HepG2 (cell line): Measurements from ENCODE around the gene ZNF674. TPM values are rescaled to one million over a fixed set of nuclear protein-coding genes. Genes with fewer than 3 reads are reported as not detected.

Experiments
- ATAC-seq: fragments of 200-7000 bp; cut with Tn5 transposase; 3 replicates; pipeline ENCODE4 v1.9.1; 2020; ENCODE audit warnings: mild to moderate bottlenecking, moderate library complexity
- BruUV-seq: library from RNA; stranded (reverse); fragments of 400-500 nt; replicated peaks from 2 replicates; lab custom pipeline; 2021; lab: Mats Ljungman, UMichigan
- CTCF ChIA-PET: fragments of 300-600 bp; formaldehyde crosslinking; extraction: SDS; loops from one replicate; lab custom pipeline; 2021; ENCODE audit warnings: low total read pairs, inconsistent platforms, low intra/inter-chr PET ratio; lab: Yijun Ruan, JAX
- POLR2A ChIA-PET: fragments of 350-600 bp; sonication (Branson Sonifier 250); formaldehyde crosslinking; loops from one replicate; lab custom pipeline; 2020; ENCODE audit warnings: antibody characterized with exemption, inconsistent platforms; lab: Yijun Ruan, JAX
- DNase-seq: peaks from one replicate; pipeline ENCODE4 v3.0.0-alpha.2; 2015; ENCODE audit warnings: low spot score
- FAIRE-seq: peaks from 3 replicates; lab custom pipeline; 2011; peaks lifted over from hg19 to GRCh38; lab: Jason Lieb, UNC
- H2AFZ ChIP-seq: one replicate; pipeline ENCODE4 v1.6.1; 2011; ENCODE audit warnings: low read length, inconsistent platforms
- H3K27ac ChIP-seq: fragments of 300-600 bp; 3 replicates; pipeline ENCODE4 v1.8.0; 2011; ENCODE audit warnings: mixed run types, mild to moderate bottlenecking, mixed read lengths, low read length, inconsistent platforms; ENCODE audit not compliant: insufficient read depth; ENCODE audit errors: extremely low read length
- H3K27me3 ChIP-seq, 2 experiments: fragments of 200-600 bp in 1 of 2; 2 replicates in 1 of 2; 3 replicates in 1 of 2; pipeline versions ENCODE4 v1.6.0 to v1.8.0; 2011; ENCODE audit warnings: low read length in 2 of 2, mild to moderate bottlenecking in 2 of 2, moderate library complexity in 2 of 2, inconsistent platforms in 1 of 2; ENCODE audit not compliant: insufficient read depth in 2 of 2, control insufficient read depth in 1 of 2
- H3K36me3 ChIP-seq, 2 experiments: fragments of 200-600 bp in 1 of 2; replicated peaks in 1 of 2; 2 replicates in 1 of 2; 3 replicates in 1 of 2; pipeline versions ENCODE4 v1.5.1 to v1.8.0; 2011; ENCODE audit warnings: low read length in 2 of 2, inconsistent platforms in 1 of 2; ENCODE audit not compliant: insufficient read depth in 2 of 2, control insufficient read depth in 1 of 2
- H3K4me1 ChIP-seq: 2 replicates; pipeline ENCODE4 v1.5.1; 2012; ENCODE audit warnings: low read length, inconsistent platforms; ENCODE audit not compliant: insufficient read depth
- H3K4me2 ChIP-seq: 2 replicates; pipeline ENCODE4 v1.6.0; 2011; ENCODE audit warnings: low read depth, low read length, inconsistent platforms
- H3K4me3 ChIP-seq, 3 experiments: fragments of 200-600 bp in 1 of 3; sonication (generic), shearing (Covaris generic) in 1 of 3; replicated peaks in 1 of 3; 2 replicates each; pipeline ENCODE4 v1.5.1; 2011 to 2016; ENCODE audit warnings: low read length in 3 of 3, inconsistent platforms in 2 of 3, low read depth in 2 of 3, mild to moderate bottlenecking in 2 of 3, control low read depth in 1 of 3, mixed read lengths in 1 of 3; ENCODE audit not compliant: insufficient read depth in 1 of 3
- H3K79me2 ChIP-seq: one replicate; pipeline ENCODE4 v1.6.1; 2011; ENCODE audit warnings: low read length, inconsistent platforms; ENCODE audit not compliant: insufficient read depth
- H3K9ac ChIP-seq: 2 replicates; pipeline ENCODE4 v1.6.0; 2011; ENCODE audit warnings: mild to moderate bottlenecking, low read depth, low read length, inconsistent platforms; ENCODE audit not compliant: insufficient read depth
- H3K9me3 ChIP-seq: 2 replicates; pipeline ENCODE4 v1.5.1; 2012; ENCODE audit warnings: mild to moderate bottlenecking, low read length
- H4K20me1 ChIP-seq: 2 replicates; pipeline ENCODE4 v1.6.0; 2011; ENCODE audit warnings: inconsistent platforms, mild to moderate bottlenecking, low read length, moderate library complexity; ENCODE audit not compliant: insufficient read depth
- AGO1 ChIP-seq: fragments of 200-400 bp; formaldehyde crosslinking; IDR thresholded peaks from 2 replicates; pipeline ENCODE4 v1.6.1; 2017; ENCODE audit warnings: mild to moderate bottlenecking, low read depth, low read length, moderate library complexity; ENCODE audit not compliant: poor library complexity, severe bottlenecking
- CCAR2 ChIP-seq: fragments of 200-400 bp; formaldehyde crosslinking; optimal IDR thresholded peaks from 2 replicates; pipeline ENCODE3; 2018; ENCODE audit warnings: low read depth, mild to moderate bottlenecking, low read length, moderate library complexity
- ERF ChIP-seq: IDR thresholded peaks from 2 replicates; pipeline ENCODE4 v1.6.1; 2018; ENCODE audit warnings: missing biosample characterization, missing genetic modification reagents
- FOXO1 ChIP-seq: sonication (generic); formaldehyde crosslinking; IDR thresholded peaks from 2 replicates; pipeline ENCODE4 v1.4.0; 2020; ENCODE audit warnings: missing genetic modification reagents
- GTF3A ChIP-seq: sonication (generic); formaldehyde crosslinking; conservative IDR thresholded peaks from 2 replicates; pipeline ENCODE4 v1.4.0; 2020; ENCODE audit warnings: mild to moderate bottlenecking, missing genetic modification reagents
- MYPOP ChIP-seq: sonication (generic); formaldehyde crosslinking; IDR thresholded peaks from 2 replicates; pipeline ENCODE4 v1.8.1; 2023; ENCODE audit warnings: mild to moderate bottlenecking, moderate library complexity, missing genetic modification reagents
- PAWR ChIP-seq: sonication (generic); formaldehyde crosslinking; IDR thresholded peaks from 2 replicates; pipeline ENCODE4 v1.4.0; 2020; ENCODE audit warnings: missing genetic modification reagents, mild to moderate bottlenecking, borderline replicate concordance
- POLR2G ChIP-seq: fragments of 200-400 bp; formaldehyde crosslinking; IDR thresholded peaks from 2 replicates; pipeline ENCODE4 v1.6.1; 2018; ENCODE audit warnings: mild to moderate bottlenecking, low read depth, low read length, moderate library complexity
- RBM39 ChIP-seq: fragments of 200-400 bp; formaldehyde crosslinking; IDR thresholded peaks from one replicate; pipeline ENCODE4 v1.6.1; 2018; ENCODE audit warnings: antibody characterized with exemption, mild to moderate bottlenecking, low read depth, low read length; ENCODE audit not compliant: poor library complexity, severe bottlenecking
- SALL2 ChIP-seq: sonication (generic); formaldehyde crosslinking; IDR thresholded peaks from 2 replicates; pipeline ENCODE4 v1.8.1; 2023; ENCODE audit warnings: mild to moderate bottlenecking, missing genetic modification reagents, inconsistent platforms
- SP5 ChIP-seq: IDR thresholded peaks from 2 replicates; pipeline ENCODE4 v1.6.1; 2016; ENCODE audit warnings: low read depth, borderline replicate concordance
- ZBTB14 ChIP-seq: sonication (generic); formaldehyde crosslinking; IDR thresholded peaks from 2 replicates; pipeline ENCODE4 v1.4.0; 2020; ENCODE audit warnings: missing genetic modification reagents
- ZKSCAN5 ChIP-seq: sonication (generic); formaldehyde crosslinking; IDR thresholded peaks from 2 replicates; pipeline ENCODE4 v1.5.1; 2020; ENCODE audit warnings: mild to moderate bottlenecking, missing genetic modification reagents
- ZNF383 ChIP-seq: sonication (generic); formaldehyde crosslinking; IDR thresholded peaks from 2 replicates; pipeline ENCODE4 v1.4.0; 2020; ENCODE audit warnings: missing genetic modification reagents, mild to moderate bottlenecking, borderline replicate concordance
- ZNF562 ChIP-seq: sonication (generic); formaldehyde crosslinking; IDR thresholded peaks from 2 replicates; pipeline ENCODE4 v1.8.0; 2022; ENCODE audit warnings: missing genetic modification reagents, borderline replicate concordance
- ZNF660 ChIP-seq: sonication (generic); formaldehyde crosslinking; IDR thresholded peaks from 2 replicates; pipeline ENCODE4 v1.5.1; 2020; ENCODE audit warnings: mild to moderate bottlenecking, low read depth, missing genetic modification reagents, borderline replicate concordance
- ZZZ3 ChIP-seq: sonication (generic); formaldehyde crosslinking; IDR thresholded peaks from 2 replicates; pipeline ENCODE4 v1.4.0; 2020; ENCODE audit warnings: missing genetic modification reagents, mild to moderate bottlenecking, borderline replicate concordance
- WGBS: methylation state at CpG from one replicate; pipeline ENCODE4 v1.1.6; 2017; ENCODE audit warnings: low lambda C conversion rate; 5-methylcytosine and 5-hydroxymethylcytosine counted together
- in situ Hi-C: cut with HindIII; loops from 2 replicates; pipeline ENCODE4 v1.10.0; 2017; ENCODE audit warnings: low pct_unique_long_range_greater_than_20kb; ENCODE audit not compliant: extremely low pct_ligation_motif_present
- intact Hi-C: fragments of 100-400 bp; cut with micrococcal nuclease; formaldehyde crosslinking; loops from one replicate; pipeline ENCODE4 v1.10.0; 2022; ENCODE audit not compliant: unreplicated experiment
- polyA plus RNA-seq, 8 experiments: library from polyadenylated mRNA; depleted of rRNA in 3 of 8; stranded (reverse) in 7 of 8; unstranded in 1 of 8; fragments of >200 nt; fragmentation: Illumina TruSeq in 4 of 8; extraction: Trizol in 4 of 8; gene quantifications; 2 replicates each; pipeline versions ENCODE4 v1.2.1 to v1.2.3, GENCODE V29; 2011 to 2016; ENCODE audit warnings: low read depth in 4 of 8, missing spikeins in 1 of 8, mixed read lengths in 1 of 8; ENCODE audit not compliant: insufficient read depth in 1 of 8
- total RNA-seq, 5 experiments: library from RNA; depleted of rRNA; stranded (reverse); fragments of >200 nt; fragmentation: Illumina TruSeq; extraction: Trizol; gene quantifications; 2 replicates each; pipeline ENCODE4 v1.2.3, GENCODE V29; 2016; ENCODE audit warnings: low read depth in 1 of 5

ZNF674 gene
- total and polyA plus RNA-seq, 2 of the 13 experiments (the other 11 are each of a cell fraction or from before 2014, with no cell fraction given) = 2.9 to 3.5 TPM

- no peaks in the 10 kb centered on the region for H3K9me3 ChIP-seq
- 36% methylated on average over 7 of the region's 10 CpGs for WGBS
- ChIA-PET CTCF (interaction anchor here (1.0 kb wide), 1 partner anchor 17 kb away, joined by 3 read pairs; no protein-coding TSS in a partner anchor), POLR2A (no interaction called here)
- intact Hi-C loops (loop anchor here (5.0 kb wide), 1 partner anchor 71 kb away; no protein-coding TSS in a partner anchor), in situ Hi-C loops (no loop called here)
- BruUV-seq = no TSS peak
- ATAC-seq (no peak), FAIRE-seq (no peak), DNase-seq (peak; percentile 25)
- H3K9ac ChIP-seq = no peak overlapping the region
- H3K27ac ChIP-seq = no peak overlapping the region
- no peak overlapping the region for H2AFZ ChIP-seq
- no peaks in the 10 kb centered on the region for H3K27me3 ChIP-seq
- no peaks in the 10 kb centered on the region for H4K20me1 ChIP-seq
- peaks cover 12% of the 10 kb centered on the region for H3K79me2 ChIP-seq
- peak overlapping the region; percentile 36 for H3K4me2 ChIP-seq
- TF ChIP-seq FOXO1 (CRISPR knock-in tag) (no peak), AGO1 (no peak), ZKSCAN5 (CRISPR knock-in tag) (no peak), MYPOP (no peak), PAWR (CRISPR knock-in tag) (no peak), ZZZ3 (no peak), POLR2G (no peak), GTF3A (CRISPR knock-in tag) (no peak), SALL2 (CRISPR knock-in tag) (no peak), RBM39 (no peak), ZNF383 (CRISPR knock-in tag) (no peak), SP5 (CRISPR knock-in tag) (no peak), ZNF562 (CRISPR knock-in tag) (no peak), CCAR2 (no peak), ZNF660 (CRISPR knock-in tag) (no peak), ZBTB14 (CRISPR knock-in tag) (no peak), ERF (CRISPR knock-in tag) (no peak)
- peaks cover 31% of the 10 kb centered on the region for H3K4me1 ChIP-seq
- no peak overlapping the region for H3K4me3 ChIP-seq
- H3K36me3 ChIP-seq = no peaks in the 10 kb centered on the region
These were observed 26.5 kb upstream of the ZNF674 start for GRCh38 chrX:46571423-46572339.
